IMR-90 (cell line): Measurements from ENCODE around the gene EVA1A. TPM values are rescaled to one million over a fixed set of nuclear protein-coding genes. Genes with fewer than 3 reads are reported as not detected.

Experiments used
- ATAC-seq: fragments of 200-7000 bp; cut with Tn5 transposase; 2 replicates; pipeline ENCODE4 v1.9.1; 2020; ENCODE audit warnings: low read depth, mild to moderate bottlenecking, moderate library complexity
- BruUV-seq: library from RNA; stranded (reverse); fragments of 400-500 nt; replicated peaks from 2 replicates; lab custom pipeline; 2021; lab: Mats Ljungman, UMichigan
- CTCF ChIA-PET: fragments of 300-600 bp; formaldehyde crosslinking; extraction: SDS; loops from one replicate; lab custom pipeline; 2021; ENCODE audit warnings: antibody characterized with exemption; lab: Yijun Ruan, JAX
- POLR2A ChIA-PET: fragments of 300-600 bp; sonication (Branson Sonifier 250); formaldehyde crosslinking; loops from one replicate; lab custom pipeline; 2022; ENCODE audit warnings: antibody characterized with exemption; ENCODE audit not compliant: unreplicated experiment; lab: Charles Lee
- DNase-seq: peaks from one replicate; pipeline ENCODE4 v3.0.0; 2013
- H2AFZ ChIP-seq: replicated peaks from 2 replicates; pipeline ENCODE3; 2013; ENCODE audit warnings: low read length, mild to moderate bottlenecking; ENCODE audit not compliant: poor library complexity
- H2AK5ac ChIP-seq: 2 replicates; pipeline ENCODE4 v1.6.1; 2013; ENCODE audit warnings: low read depth, low read length, inconsistent platforms
- H2AK9ac ChIP-seq: replicated peaks from 2 replicates; pipeline ENCODE3; 2013; ENCODE audit warnings: mild to moderate bottlenecking, low read depth, low read length, moderate library complexity; ENCODE audit not compliant: poor library complexity
- H2BK120ac ChIP-seq: 2 replicates; pipeline ENCODE4 v1.6.1; 2013; ENCODE audit warnings: low read depth, low read length, inconsistent platforms
- H2BK15ac ChIP-seq: 3 replicates; pipeline ENCODE4 v1.6.1; 2013; ENCODE audit warnings: low read depth, low read length, inconsistent platforms
- H2BK20ac ChIP-seq: 2 replicates; pipeline ENCODE4 v1.6.1; 2013; ENCODE audit warnings: low read depth, mild to moderate bottlenecking, inconsistent platforms, low read length, moderate library complexity
- H2BK5ac ChIP-seq: 2 replicates; pipeline ENCODE4 v1.6.1; 2013; ENCODE audit warnings: mild to moderate bottlenecking, low read depth, low read length, inconsistent platforms; ENCODE audit not compliant: poor library complexity, severe bottlenecking
- H3K14ac ChIP-seq: replicated peaks from 2 replicates; pipeline ENCODE4 v1.6.1; 2013; ENCODE audit warnings: low read depth, low read length, inconsistent platforms
- H3K18ac ChIP-seq: 2 replicates; pipeline ENCODE4 v1.6.1; 2013; ENCODE audit warnings: low read depth, low read length, control low read depth
- H3K23ac ChIP-seq: 2 replicates; pipeline ENCODE4 v1.6.1; 2013; ENCODE audit warnings: low read depth, low read length, inconsistent platforms
- H3K27ac ChIP-seq: 2 replicates; pipeline ENCODE4 v1.5.1; 2013; ENCODE audit warnings: mild to moderate bottlenecking, control low read depth, low read length; ENCODE audit not compliant: insufficient read depth
- H3K27me3 ChIP-seq: 2 replicates; pipeline ENCODE4 v1.6.1; 2013; ENCODE audit warnings: low read length; ENCODE audit not compliant: control insufficient read depth, insufficient read depth
- H3K36me3 ChIP-seq: 2 replicates; pipeline ENCODE4 v1.6.1; 2013; ENCODE audit warnings: low read length, mixed read lengths; ENCODE audit not compliant: control insufficient read depth, insufficient read depth
- H3K4ac ChIP-seq: 2 replicates; pipeline ENCODE4 v1.6.1; 2013; ENCODE audit warnings: low read depth, low read length, inconsistent platforms
- H3K4me1 ChIP-seq: 2 replicates; pipeline ENCODE4 v1.6.1; 2013; ENCODE audit warnings: low read length, mixed read lengths; ENCODE audit not compliant: control insufficient read depth, insufficient read depth
- H3K4me2 ChIP-seq: 2 replicates; pipeline ENCODE4 v1.6.1; 2013; ENCODE audit warnings: low read depth, mild to moderate bottlenecking, control low read depth, low read length, moderate library complexity
- H3K4me3 ChIP-seq: 2 replicates; pipeline ENCODE4 v1.5.1; 2013; ENCODE audit warnings: low read depth, mild to moderate bottlenecking, control low read depth, low read length, moderate library complexity; ENCODE audit not compliant: insufficient read depth
- H3K56ac ChIP-seq: 2 replicates; pipeline ENCODE4 v1.6.1; 2013; ENCODE audit warnings: low read length, inconsistent platforms; ENCODE audit not compliant: insufficient read depth; ENCODE audit errors: extremely low read depth
- H3K79me1 ChIP-seq, 2 experiments: 2 replicates each; pipeline ENCODE4 v1.6.1; 2013; ENCODE audit warnings: low read length in 2 of 2, inconsistent platforms in 1 of 2, low read depth in 1 of 2
- H3K9ac ChIP-seq: 2 replicates; pipeline ENCODE4 v1.6.1; 2013; ENCODE audit warnings: low read depth, low read length, control low read depth
- H3K9me1 ChIP-seq: 2 replicates; pipeline ENCODE4 v1.6.1; 2013; ENCODE audit warnings: low read length, inconsistent platforms; ENCODE audit not compliant: insufficient read depth
- H3K9me3 ChIP-seq: 2 replicates; pipeline ENCODE4 v1.6.1; 2013; ENCODE audit warnings: low read length; ENCODE audit not compliant: control insufficient read depth, insufficient read depth
- H4K20me1 ChIP-seq: 2 replicates; pipeline ENCODE4 v1.6.1; 2013; ENCODE audit warnings: low read length, inconsistent platforms; ENCODE audit not compliant: insufficient read depth
- H4K5ac ChIP-seq: 2 replicates; pipeline ENCODE4 v1.6.1; 2013; ENCODE audit warnings: mild to moderate bottlenecking, low read depth, low read length, control low read depth
- H4K8ac ChIP-seq, 2 experiments: 2 replicates each; pipeline ENCODE4 v1.6.1; 2013; ENCODE audit warnings: low read depth in 2 of 2, low read length in 2 of 2, control low read depth in 1 of 2, inconsistent platforms in 1 of 2
- H4K91ac ChIP-seq: 2 replicates; pipeline ENCODE4 v1.6.1; 2013; ENCODE audit warnings: low read depth, low read length, inconsistent platforms; ENCODE audit not compliant: insufficient read depth
- CEBPB ChIP-seq: IDR thresholded peaks from 2 replicates; pipeline ENCODE4 v1.6.1; 2012; ENCODE audit warnings: low read depth, low read length, improper control_type of control experiment
- ELK1 ChIP-seq: fragments of 150-350 bp; IDR thresholded peaks from 2 replicates; pipeline ENCODE4 v1.6.1; 2016; ENCODE audit warnings: low read depth, mild to moderate bottlenecking, low read length, moderate library complexity, borderline replicate concordance
- FOS ChIP-seq: fragments of 150-350 bp; IDR thresholded peaks from 2 replicates; pipeline ENCODE4 v1.6.1; 2016; ENCODE audit warnings: low read depth, low read length
- MAFK ChIP-seq: IDR thresholded peaks from 2 replicates; pipeline ENCODE4 v1.6.1; 2012; ENCODE audit warnings: low read depth, low read length, improper control_type of control experiment
- MXI1 ChIP-seq: IDR thresholded peaks from 2 replicates; pipeline ENCODE4 v1.6.1; 2012; ENCODE audit warnings: low read depth, mild to moderate bottlenecking, low read length, moderate library complexity, borderline replicate concordance
- NFE2L2 ChIP-seq: fragments of 150-350 bp; IDR thresholded peaks from 2 replicates; pipeline ENCODE4 v1.6.1; 2016; ENCODE audit warnings: low read depth, mild to moderate bottlenecking, low read length
- POLR2A ChIP-seq: IDR thresholded peaks from 2 replicates; pipeline ENCODE4 v1.6.1; 2012; ENCODE audit warnings: mild to moderate bottlenecking, low read depth, low read length
- RAD21 ChIP-seq: IDR thresholded peaks from 2 replicates; pipeline ENCODE4 v1.6.1; 2012; ENCODE audit warnings: low read length, improper control_type of control experiment
- RCOR1 ChIP-seq: IDR thresholded peaks from 2 replicates; pipeline ENCODE4 v1.6.1; 2012; ENCODE audit warnings: mild to moderate bottlenecking, low read length, improper control_type of control experiment; ENCODE audit not compliant: insufficient replicate concordance
- WGBS, 2 experiments: methylation state at CpG; one replicate each; pipeline versions ENCODE4 v1.1.5 to v1.1.7; 2013; ENCODE audit warnings: missing lambda C conversion rate in 2 of 2; ENCODE audit not compliant: insufficient read length in 1 of 2; ENCODE audit errors: extremely low coverage in 2 of 2; 5-methylcytosine and 5-hydroxymethylcytosine counted together
- dilution Hi-C: fragments of 300-500 bp; cut with HindIII; formaldehyde crosslinking; loops from one replicate; pipeline ENCODE4 v1.14.3; 2018; ENCODE audit warnings: low sequenced_read_pairs; ENCODE audit not compliant: unreplicated experiment
- in situ Hi-C: fragments of 300-500 bp; cut with MboI; formaldehyde crosslinking; loops from 3 replicates; pipeline ENCODE4 v1.14.3; 2019; ENCODE audit warnings: low sequenced_read_pairs, inconsistent platforms, mixed read lengths
- intact Hi-C: fragments of 100-400 bp; cut with micrococcal nuclease; formaldehyde crosslinking; loops from 2 replicates; pipeline ENCODE4 v1.10.0; 2022
- polyA plus RNA-seq, 3 experiments: library from polyadenylated mRNA; depleted of rRNA; stranded (reverse); fragments of >200 nt; gene quantifications; 2 replicates each; pipeline ENCODE4 v1.2.3, GENCODE V29; 2012; ENCODE audit warnings: low replicate concordance in 1 of 3
- total RNA-seq: library from RNA; depleted of rRNA; stranded (reverse); fragments of >200 nt; gene quantifications from 2 replicates; pipeline ENCODE4 v1.2.3, GENCODE V29; 2012
- TF ChIP-seq, protein P1 (sequence below): conservative IDR thresholded peaks from 2 replicates; pipeline ENCODE4 v1.5.1; 2012; ENCODE audit warnings: mild to moderate bottlenecking, low read depth, low read length, improper control_type of control experiment

Gene EVA1A
- total and polyA plus RNA-seq, 2 of the 4 experiments (the other 2 are of a cell fraction), result 54.5 to 93.7 TPM

GRCh38 chr2:75568174-75568573 lies 7.4 kb upstream of the EVA1A start:
- Histone ChIP-seq H2AK9ac (no peak overlapping the region), H3K9me3 (no peaks in the 10 kb centered on the region), H4K5ac (no peak overlapping the region), H3K56ac (no peak overlapping the region), H3K23ac (no peak overlapping the region), H3K9me1 (peaks cover 16% of the 10 kb centered on the region), H2BK5ac (no peak overlapping the region), H2BK20ac (no peak overlapping the region), H3K27ac (no peak overlapping the region), H3K36me3 (no peaks in the 10 kb centered on the region), H3K18ac (no peak overlapping the region), H3K14ac (no peak overlapping the region), H3K27me3 (no peaks in the 10 kb centered on the region), H2BK15ac (no peak overlapping the region), H4K91ac (no peak overlapping the region), H3K4ac (no peak overlapping the region), H3K9ac (no peak overlapping the region), H2AFZ (no peak overlapping the region), H4K8ac (no peak overlapping the region), H3K79me1 (peaks cover 0 to 10% of the 10 kb centered on the region in 2 experiments; a peak in 3 of 4 replicates), H2AK5ac (no peak overlapping the region), H3K4me3 (no peak overlapping the region), H2BK120ac (no peak overlapping the region), H3K4me2 (no peak overlapping the region), H3K4me1 (peaks cover 8% of the 10 kb centered on the region), H4K20me1 (no peaks in the 10 kb centered on the region)
- dilution Hi-C loops (no loop called here), in situ Hi-C loops (no loop called here), intact Hi-C loops (no loop called here)
- ChIA-PET CTCF (interaction anchor here (0.6 to 0.9 kb wide), 2 partner anchors 37 to 699 kb away, joined by 3 read pairs; no protein-coding TSS in a partner anchor), POLR2A (no interaction called here)
- no CpG with 5 or more reads among the region's 1 CpG for WGBS, 2 experiments
- TF ChIP-seq POLR2A (no peak), RAD21 (no peak), NFE2L2 (no peak), FOS (no peak), CEBPB (no peak), MAFK (no peak), ELK1 (no peak), RCOR1 (no peak), MXI1 (no peak)
- TF ChIP-seq, protein P1, sequence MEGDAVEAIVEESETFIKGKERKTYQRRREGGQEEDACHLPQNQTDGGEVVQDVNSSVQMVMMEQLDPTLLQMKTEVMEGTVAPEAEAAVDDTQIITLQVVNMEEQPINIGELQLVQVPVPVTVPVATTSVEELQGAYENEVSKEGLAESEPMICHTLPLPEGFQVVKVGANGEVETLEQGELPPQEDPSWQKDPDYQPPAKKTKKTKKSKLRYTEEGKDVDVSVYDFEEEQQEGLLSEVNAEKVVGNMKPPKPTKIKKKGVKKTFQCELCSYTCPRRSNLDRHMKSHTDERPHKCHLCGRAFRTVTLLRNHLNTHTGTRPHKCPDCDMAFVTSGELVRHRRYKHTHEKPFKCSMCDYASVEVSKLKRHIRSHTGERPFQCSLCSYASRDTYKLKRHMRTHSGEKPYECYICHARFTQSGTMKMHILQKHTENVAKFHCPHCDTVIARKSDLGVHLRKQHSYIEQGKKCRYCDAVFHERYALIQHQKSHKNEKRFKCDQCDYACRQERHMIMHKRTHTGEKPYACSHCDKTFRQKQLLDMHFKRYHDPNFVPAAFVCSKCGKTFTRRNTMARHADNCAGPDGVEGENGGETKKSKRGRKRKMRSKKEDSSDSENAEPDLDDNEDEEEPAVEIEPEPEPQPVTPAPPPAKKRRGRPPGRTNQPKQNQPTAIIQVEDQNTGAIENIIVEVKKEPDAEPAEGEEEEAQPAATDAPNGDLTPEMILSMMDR, result no peak
- DNase-seq (no peak), ATAC-seq (no peak)
- BruUV-seq, result no TSS peak
